ENCODE measurements around the gene TFAP2E. TPM values are rescaled to one million over a fixed set of nuclear protein-coding genes. Genes with fewer than 3 reads are reported as not detected.
"Not testable (repeated sequence)": the region's sequence is repeated elsewhere in the genome, so short reads cannot be mapped to it uniquely, and the experiment has no call there.

Gene TFAP2E
- total and polyA plus RNA-seq, 4 donors, result 0.07 to 0.21 (median 0.09) TPM

DNA sequence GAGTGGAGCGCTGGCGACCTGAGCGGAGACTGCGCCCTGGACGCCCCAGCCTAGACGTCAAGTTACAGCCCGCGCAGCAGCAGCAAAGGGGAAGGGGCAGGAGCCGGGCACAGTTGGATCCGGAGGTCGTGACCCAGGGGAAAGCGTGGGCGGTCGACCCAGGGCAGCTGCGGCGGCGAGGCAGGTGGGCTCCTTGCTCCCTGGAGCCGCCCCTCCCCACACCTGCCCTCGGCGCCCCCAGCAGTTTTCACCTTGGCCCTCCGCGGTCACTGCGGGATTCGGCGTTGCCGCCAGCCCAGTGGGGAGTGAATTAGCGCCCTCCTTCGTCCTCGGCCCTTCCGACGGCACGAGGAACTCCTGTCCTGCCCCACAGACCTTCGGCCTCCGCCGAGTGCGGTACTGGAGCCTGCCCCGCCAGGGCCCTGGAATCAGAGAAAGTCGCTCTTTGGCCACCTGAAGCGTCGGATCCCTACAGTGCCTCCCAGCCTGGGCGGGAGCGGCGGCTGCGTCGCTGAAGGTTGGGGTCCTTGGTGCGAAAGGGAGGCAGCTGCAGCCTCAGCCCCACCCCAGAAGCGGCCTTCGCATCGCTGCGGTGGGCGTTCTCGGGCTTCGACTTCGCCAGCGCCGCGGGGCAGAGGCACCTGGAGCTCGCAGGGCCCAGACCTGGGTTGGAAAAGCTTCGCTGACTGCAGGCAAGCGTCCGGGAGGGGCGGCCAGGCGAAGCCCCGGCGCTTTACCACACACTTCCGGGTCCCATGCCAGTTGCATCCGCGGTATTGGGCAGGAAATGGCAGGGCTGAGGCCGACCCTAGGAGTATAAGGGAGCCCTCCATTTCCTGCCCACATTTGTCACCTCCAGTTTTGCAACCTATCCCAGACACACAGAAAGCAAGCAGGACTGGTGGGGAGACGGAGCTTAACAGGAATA, 4.2 kb downstream of the TFAP2E start (continued):
- TF ChIP-seq, protein P1, sequence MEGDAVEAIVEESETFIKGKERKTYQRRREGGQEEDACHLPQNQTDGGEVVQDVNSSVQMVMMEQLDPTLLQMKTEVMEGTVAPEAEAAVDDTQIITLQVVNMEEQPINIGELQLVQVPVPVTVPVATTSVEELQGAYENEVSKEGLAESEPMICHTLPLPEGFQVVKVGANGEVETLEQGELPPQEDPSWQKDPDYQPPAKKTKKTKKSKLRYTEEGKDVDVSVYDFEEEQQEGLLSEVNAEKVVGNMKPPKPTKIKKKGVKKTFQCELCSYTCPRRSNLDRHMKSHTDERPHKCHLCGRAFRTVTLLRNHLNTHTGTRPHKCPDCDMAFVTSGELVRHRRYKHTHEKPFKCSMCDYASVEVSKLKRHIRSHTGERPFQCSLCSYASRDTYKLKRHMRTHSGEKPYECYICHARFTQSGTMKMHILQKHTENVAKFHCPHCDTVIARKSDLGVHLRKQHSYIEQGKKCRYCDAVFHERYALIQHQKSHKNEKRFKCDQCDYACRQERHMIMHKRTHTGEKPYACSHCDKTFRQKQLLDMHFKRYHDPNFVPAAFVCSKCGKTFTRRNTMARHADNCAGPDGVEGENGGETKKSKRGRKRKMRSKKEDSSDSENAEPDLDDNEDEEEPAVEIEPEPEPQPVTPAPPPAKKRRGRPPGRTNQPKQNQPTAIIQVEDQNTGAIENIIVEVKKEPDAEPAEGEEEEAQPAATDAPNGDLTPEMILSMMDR (IDR thresholded peaks at IDR 0.05; ENCODE audit: low read depth, low read length, missing input control), result no peak

DNA sequence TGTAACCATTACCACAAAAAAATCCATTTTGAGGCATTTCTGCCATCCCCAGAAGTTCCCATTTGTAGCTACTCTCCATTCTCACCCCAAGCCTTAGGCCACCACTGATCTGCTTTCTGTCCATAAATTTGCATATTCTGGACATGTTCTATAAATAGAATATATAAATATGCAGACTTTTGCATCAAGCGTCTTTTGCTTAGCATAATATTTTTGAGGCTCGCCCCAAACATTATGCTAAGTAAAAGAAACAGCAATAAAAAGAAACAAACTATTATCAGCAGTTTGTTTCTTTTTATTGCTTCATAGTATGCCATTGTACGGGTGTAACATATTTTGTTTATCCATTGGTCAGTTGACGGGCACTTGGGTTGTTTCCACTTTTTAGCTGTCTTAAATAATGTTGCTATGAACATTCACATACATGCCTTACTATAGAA, 7.9 kb downstream of the TFAP2E start:
- WGBS, result 74% methylated on average over 4 of the region's 4 CpGs

DNA sequence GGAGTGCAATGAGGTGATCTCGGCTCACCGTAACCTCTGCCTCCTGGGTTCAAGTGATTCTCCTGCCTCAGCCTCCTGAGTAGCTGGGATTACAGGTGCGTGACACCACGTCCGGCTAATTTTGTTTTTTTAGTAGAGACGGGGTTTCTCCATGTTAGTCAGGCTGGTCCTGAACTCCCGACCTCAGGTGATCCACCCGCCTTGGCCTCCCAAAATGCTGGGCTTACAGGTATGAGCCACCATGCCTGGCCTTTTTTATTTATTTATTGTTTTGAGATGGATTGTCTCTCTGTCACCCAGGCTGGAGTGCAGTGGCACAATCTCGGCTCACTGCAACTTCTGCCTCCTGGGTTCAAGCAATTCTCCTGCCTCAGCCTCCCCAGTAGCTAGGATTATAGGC, 8.5 kb downstream of the TFAP2E start:
- H3K4me3 ChIP-seq (ENCODE audit: low read depth in 1 of 3, low read length in 3 of 3); H3K9ac ChIP-seq (ENCODE audit: low read depth in 1 of 2, low read length in 2 of 2); H3K9me3 ChIP-seq (ENCODE audit: control insufficient read depth in 4 of 4, low read length in 3 of 4); H3K36me3 ChIP-seq (ENCODE audit: control insufficient read depth in 4 of 4, insufficient read depth in 3 of 4, low read depth in 1 of 4, low read length in 3 of 4); DNase-seq (ENCODE audit: low spot score); H3K27me3 ChIP-seq (ENCODE audit: control insufficient read depth in 4 of 4, insufficient read depth in 4 of 4, low read length in 3 of 4); H3K27ac ChIP-seq (ENCODE audit: low read depth in 1 of 2, low read length in 2 of 2): not testable (repeated sequence)
- H3K4me1 ChIP-seq (ENCODE audit: control insufficient read depth in 4 of 4, insufficient read depth in 4 of 4, low read length in 3 of 4), result peaks cover 4 to 13% (median 10%) of the 10 kb centered on the region in 4 donors
- WGBS, result 96% methylated on average over 9 of the region's 9 CpGs

More for the DNA sequence above, 7.9 kb downstream of the TFAP2E start:
- Histone ChIP-seq H3K27me3 (ENCODE audit: control insufficient read depth in 4 of 4, insufficient read depth in 4 of 4, low read length in 3 of 4) (no peaks in the 10 kb centered on the region), H3K9me3 (ENCODE audit: control insufficient read depth in 4 of 4, low read length in 3 of 4) (no peaks in the 10 kb centered on the region), H3K4me3 (ENCODE audit: low read depth in 1 of 3, low read length in 3 of 3) (no peak overlapping the region), H3K27ac (ENCODE audit: low read depth in 1 of 2, low read length in 2 of 2) (no peak overlapping the region), H3K9ac (ENCODE audit: low read depth in 1 of 2, low read length in 2 of 2) (no peak overlapping the region), H3K36me3 (ENCODE audit: control insufficient read depth in 4 of 4, insufficient read depth in 3 of 4, low read depth in 1 of 4, low read length in 3 of 4) (no peaks in the 10 kb centered on the region), H3K4me1 (ENCODE audit: control insufficient read depth in 4 of 4, insufficient read depth in 4 of 4, low read length in 3 of 4) (peaks cover 4 to 13% (median 11%) of the 10 kb centered on the region in 4 donors)
- DNase-seq (ENCODE audit: low spot score), result no peak
- TF ChIP-seq HNF4A (conservative IDR thresholded peaks at IDR 0.05), result no peak
- TF ChIP-seq, protein P1 (IDR thresholded peaks at IDR 0.05; ENCODE audit: low read depth, low read length, missing input control), result no peak
- no peak for TF ChIP-seq GABPA (IDR thresholded peaks at IDR 0.05 in 1 of 2, conservative IDR thresholded peaks at IDR 0.05 in 1 of 2)
- TF ChIP-seq, protein P2, sequence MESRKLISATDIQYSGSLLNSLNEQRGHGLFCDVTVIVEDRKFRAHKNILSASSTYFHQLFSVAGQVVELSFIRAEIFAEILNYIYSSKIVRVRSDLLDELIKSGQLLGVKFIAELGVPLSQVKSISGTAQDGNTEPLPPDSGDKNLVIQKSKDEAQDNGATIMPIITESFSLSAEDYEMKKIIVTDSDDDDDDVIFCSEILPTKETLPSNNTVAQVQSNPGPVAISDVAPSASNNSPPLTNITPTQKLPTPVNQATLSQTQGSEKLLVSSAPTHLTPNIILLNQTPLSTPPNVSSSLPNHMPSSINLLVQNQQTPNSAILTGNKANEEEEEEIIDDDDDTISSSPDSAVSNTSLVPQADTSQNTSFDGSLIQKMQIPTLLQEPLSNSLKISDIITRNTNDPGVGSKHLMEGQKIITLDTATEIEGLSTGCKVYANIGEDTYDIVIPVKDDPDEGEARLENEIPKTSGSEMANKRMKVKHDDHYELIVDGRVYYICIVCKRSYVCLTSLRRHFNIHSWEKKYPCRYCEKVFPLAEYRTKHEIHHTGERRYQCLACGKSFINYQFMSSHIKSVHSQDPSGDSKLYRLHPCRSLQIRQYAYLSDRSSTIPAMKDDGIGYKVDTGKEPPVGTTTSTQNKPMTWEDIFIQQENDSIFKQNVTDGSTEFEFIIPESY (IDR thresholded peaks at IDR 0.05), result no peak
- no peak for TF ChIP-seq RXRA (IDR thresholded peaks at IDR 0.05)
- no peak for TF ChIP-seq TAF1 (conservative IDR thresholded peaks at IDR 0.05)
- TF ChIP-seq, protein P3, sequence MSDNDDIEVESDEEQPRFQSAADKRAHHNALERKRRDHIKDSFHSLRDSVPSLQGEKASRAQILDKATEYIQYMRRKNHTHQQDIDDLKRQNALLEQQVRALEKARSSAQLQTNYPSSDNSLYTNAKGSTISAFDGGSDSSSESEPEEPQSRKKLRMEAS (IDR thresholded peaks at IDR 0.05), result no peak
- TF ChIP-seq EGR1 (IDR thresholded peaks at IDR 0.05; ENCODE audit: low read depth in 2 of 2), result no peak
- TF ChIP-seq FOXA1 (IDR thresholded peaks at IDR 0.05), result no peak
- no peak for TF ChIP-seq JUND (IDR thresholded peaks at IDR 0.05)
- TF ChIP-seq HNF4G (IDR thresholded peaks at IDR 0.05), result no peak
- no peak for TF ChIP-seq SP1 (IDR thresholded peaks at IDR 0.05)
- no peak for TF ChIP-seq FOXA2 (IDR thresholded peaks at IDR 0.05)
- TF ChIP-seq, protein P4, sequence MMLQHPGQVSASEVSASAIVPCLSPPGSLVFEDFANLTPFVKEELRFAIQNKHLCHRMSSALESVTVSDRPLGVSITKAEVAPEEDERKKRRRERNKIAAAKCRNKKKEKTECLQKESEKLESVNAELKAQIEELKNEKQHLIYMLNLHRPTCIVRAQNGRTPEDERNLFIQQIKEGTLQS (IDR thresholded peaks at IDR 0.05), result no peak
- no peak for TF ChIP-seq NR2F2 (IDR thresholded peaks at IDR 0.05)
- no peak for TF ChIP-seq YY1 (IDR thresholded peaks at IDR 0.05)
- TF ChIP-seq, protein P5, sequence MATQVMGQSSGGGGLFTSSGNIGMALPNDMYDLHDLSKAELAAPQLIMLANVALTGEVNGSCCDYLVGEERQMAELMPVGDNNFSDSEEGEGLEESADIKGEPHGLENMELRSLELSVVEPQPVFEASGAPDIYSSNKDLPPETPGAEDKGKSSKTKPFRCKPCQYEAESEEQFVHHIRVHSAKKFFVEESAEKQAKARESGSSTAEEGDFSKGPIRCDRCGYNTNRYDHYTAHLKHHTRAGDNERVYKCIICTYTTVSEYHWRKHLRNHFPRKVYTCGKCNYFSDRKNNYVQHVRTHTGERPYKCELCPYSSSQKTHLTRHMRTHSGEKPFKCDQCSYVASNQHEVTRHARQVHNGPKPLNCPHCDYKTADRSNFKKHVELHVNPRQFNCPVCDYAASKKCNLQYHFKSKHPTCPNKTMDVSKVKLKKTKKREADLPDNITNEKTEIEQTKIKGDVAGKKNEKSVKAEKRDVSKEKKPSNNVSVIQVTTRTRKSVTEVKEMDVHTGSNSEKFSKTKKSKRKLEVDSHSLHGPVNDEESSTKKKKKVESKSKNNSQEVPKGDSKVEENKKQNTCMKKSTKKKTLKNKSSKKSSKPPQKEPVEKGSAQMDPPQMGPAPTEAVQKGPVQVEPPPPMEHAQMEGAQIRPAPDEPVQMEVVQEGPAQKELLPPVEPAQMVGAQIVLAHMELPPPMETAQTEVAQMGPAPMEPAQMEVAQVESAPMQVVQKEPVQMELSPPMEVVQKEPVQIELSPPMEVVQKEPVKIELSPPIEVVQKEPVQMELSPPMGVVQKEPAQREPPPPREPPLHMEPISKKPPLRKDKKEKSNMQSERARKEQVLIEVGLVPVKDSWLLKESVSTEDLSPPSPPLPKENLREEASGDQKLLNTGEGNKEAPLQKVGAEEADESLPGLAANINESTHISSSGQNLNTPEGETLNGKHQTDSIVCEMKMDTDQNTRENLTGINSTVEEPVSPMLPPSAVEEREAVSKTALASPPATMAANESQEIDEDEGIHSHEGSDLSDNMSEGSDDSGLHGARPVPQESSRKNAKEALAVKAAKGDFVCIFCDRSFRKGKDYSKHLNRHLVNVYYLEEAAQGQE (IDR thresholded peaks at IDR 0.05), result no peak
- no peak for TF ChIP-seq RAD21 (IDR thresholded peaks at IDR 0.05)
